GM18858 (cell line): Measurements from ENCODE around the gene RHOB.
"Not testable (repeated sequence)": the region's sequence is repeated elsewhere in the genome, so short reads cannot be mapped to it uniquely, and the experiment has no call there.

Experiments used
- ATAC-seq: cut with Tn5 transposase; IDR thresholded peaks from one replicate; pipeline ENCODE4 v1.9.1; 2021; ENCODE audit not compliant: unreplicated experiment

Gene RHOB

GRCh38 chr2:20422402-20423271, 24.2 kb upstream of the RHOB start:
- ATAC-seq = no peak

GRCh38 chr2:20423359-20423758, 23.5 kb upstream of the RHOB start:
- no peak for ATAC-seq

GRCh38 chr2:20423847-20424246, 23.0 kb upstream of the RHOB start:
- no peak for ATAC-seq

- ATAC-seq = peak; percentile 35
These were observed 22.3 kb upstream of the RHOB start for GRCh38 chr2:20424300-20425290.

GRCh38 chr2:20425371-20425881, 21.4 kb upstream of the RHOB start:
- ATAC-seq = peak; percentile 25

- no peak for ATAC-seq
These were observed 21.0 kb upstream of the RHOB start for GRCh38 chr2:20425884-20426283.

GRCh38 chr2:20427931-20428526, 18.8 kb upstream of the RHOB start:
- ATAC-seq = no peak

- ATAC-seq = no peak
These were observed 18.0 kb upstream of the RHOB start for GRCh38 chr2:20428717-20429490.

- ATAC-seq = peak; percentile 62
These were observed 17.3 kb upstream of the RHOB start for GRCh38 chr2:20429528-20429927.

GRCh38 chr2:20430035-20430434, 16.8 kb upstream of the RHOB start:
- no peak for ATAC-seq

GRCh38 chr2:20430461-20431300, 16.2 kb upstream of the RHOB start:
- peak; percentile 35 for ATAC-seq

GRCh38 chr2:20431301-20431698, 15.6 kb upstream of the RHOB start:
- ATAC-seq = no peak

GRCh38 chr2:20431772-20432171, 15.1 kb upstream of the RHOB start:
- ATAC-seq = no peak

- ATAC-seq = no peak
These were observed 14.2 kb upstream of the RHOB start for GRCh38 chr2:20432714-20433113.

- no peak for ATAC-seq
These were observed 13.6 kb upstream of the RHOB start for GRCh38 chr2:20433249-20433648.

- no peak for ATAC-seq
These were observed 12.8 kb upstream of the RHOB start for GRCh38 chr2:20433946-20434553.

- no peak for ATAC-seq
These were observed 12.1 kb upstream of the RHOB start for GRCh38 chr2:20434588-20435294.

- ATAC-seq = not testable (repeated sequence)
These were observed 11.4 kb upstream of the RHOB start for GRCh38 chr2:20435456-20435855.
